B cell (primary cell): ENCODE measurements around the gene ARRDC1. TPM values are rescaled to one million over a fixed set of nuclear protein-coding genes. Genes with fewer than 3 reads are reported as not detected.

Experiments
- ATAC-seq: fragments of 200-7000 bp; cut with Tn5 transposase; one replicate; pipeline ENCODE4 v1.10.0; 2021; ENCODE audit warnings: low read depth, mild to moderate bottlenecking, moderate number of reproducible peaks, moderate library complexity
- CTCF ChIA-PET: fragments of 350-600 bp; sonication (Branson Sonifier 250); formaldehyde crosslinking; loops from one replicate; lab custom pipeline; 2021; ENCODE audit warnings: antibody characterized with exemption, inconsistent platforms; lab: Charles Lee
- POLR2A ChIA-PET: fragments of 350-600 bp; sonication (Branson Sonifier 250); formaldehyde crosslinking; loops from one replicate; lab custom pipeline; 2021; ENCODE audit warnings: antibody characterized with exemption; lab: Charles Lee
- DNase-seq: peaks from one replicate; pipeline ENCODE4 v3.0.0; 2013
- H2AFZ ChIP-seq: 2 replicates; pipeline ENCODE4 v1.6.1; 2012; ENCODE audit warnings: mild to moderate bottlenecking, low read depth, low read length; ENCODE audit not compliant: insufficient read depth, poor library complexity, severe bottlenecking
- H3K27ac ChIP-seq, 2 donors: 1 replicate in 1 of 2; 2 replicates in 1 of 2; pipeline ENCODE4 v1.5.1; 2012 to 2013; ENCODE audit warnings: low read length in 2 of 2, mild to moderate bottlenecking in 2 of 2, moderate library complexity in 1 of 2
- H3K27me3 ChIP-seq, 4 experiments: fragments of 200-600 bp in 1 of 4; sonication (generic) in 1 of 4; replicated peaks in 1 of 4; 1 replicate in 2 of 4; 2 replicates in 2 of 4; pipeline versions ENCODE4 v1.6.1 to v1.7.0; 2013 to 2016; ENCODE audit warnings: low read length in 3 of 4, mild to moderate bottlenecking in 2 of 4, mixed read lengths in 1 of 4, moderate library complexity in 1 of 4; ENCODE audit not compliant: insufficient read depth in 4 of 4, control insufficient read depth in 3 of 4; ENCODE audit errors: control extremely low read depth in 1 of 4
- H3K36me3 ChIP-seq, 2 experiments: replicated peaks in 1 of 2; 1 replicate in 1 of 2; 2 replicates in 1 of 2; pipeline versions ENCODE4 v1.6.1 to v1.7.1; 2013; ENCODE audit warnings: low read length in 1 of 2; ENCODE audit not compliant: insufficient read depth in 2 of 2, control insufficient read depth in 1 of 2; ENCODE audit errors: control extremely low read depth in 1 of 2, extremely low read depth in 1 of 2
- H3K4me1 ChIP-seq, 2 donors: fragments of 200-600 bp in 1 of 2; sonication (generic) in 1 of 2; 1 replicate in 1 of 2; 2 replicates in 1 of 2; pipeline versions ENCODE4 v1.5.1 to v1.6.1; 2013 to 2017; ENCODE audit warnings: low read length in 2 of 2; ENCODE audit not compliant: control insufficient read depth in 2 of 2, insufficient read depth in 2 of 2
- H3K4me2 ChIP-seq: replicated peaks from 2 replicates; pipeline ENCODE3; 2012; ENCODE audit warnings: mild to moderate bottlenecking, low read depth, low read length; ENCODE audit not compliant: poor library complexity, severe bottlenecking
- H3K4me3 ChIP-seq, 5 experiments: fragments of 200-600 bp in 1 of 5; sonication (generic) in 1 of 5; 1 replicate in 3 of 5; 2 replicates in 2 of 5; pipeline versions ENCODE4 v1.5.1 to v1.7.0; 2011 to 2016; ENCODE audit warnings: low read length in 4 of 5, mild to moderate bottlenecking in 4 of 5, low read depth in 2 of 5, control low read depth in 1 of 5, moderate library complexity in 1 of 5; ENCODE audit not compliant: insufficient read depth in 1 of 5; ENCODE audit errors: control extremely low read depth in 1 of 5, extremely low read depth in 1 of 5
- H3K79me2 ChIP-seq: fragments of 200-600 bp; sonication (generic); one replicate; pipeline ENCODE4 v1.6.0; 2016; ENCODE audit warnings: low read length; ENCODE audit not compliant: control insufficient read depth, insufficient read depth
- H3K9ac ChIP-seq: fragments of 200-600 bp; sonication (generic); 2 replicates; pipeline ENCODE4 v1.6.1; 2017; ENCODE audit warnings: mild to moderate bottlenecking, low read length, moderate library complexity
- H3K9me3 ChIP-seq, 3 donors: one replicate each; pipeline versions ENCODE4 v1.6.1 to v1.7.1; 2013; ENCODE audit warnings: low read length in 2 of 3; ENCODE audit not compliant: control insufficient read depth in 2 of 3, insufficient read depth in 1 of 3; ENCODE audit errors: control extremely low read depth in 1 of 3
- H4K20me1 ChIP-seq: 2 replicates; pipeline ENCODE4 v1.6.0; 2012; ENCODE audit warnings: mild to moderate bottlenecking, low read length; ENCODE audit not compliant: insufficient read depth, control insufficient read depth, poor library complexity, severe bottlenecking
- H3K27ac Mint-ChIP-seq: one replicate; pipeline ENCODE4 v1.8.0; 2021; ENCODE audit warnings: mixed read lengths
- H3K27me3 Mint-ChIP-seq: one replicate; pipeline ENCODE4 v1.8.0; 2021; ENCODE audit warnings: mixed read lengths
- H3K4me1 Mint-ChIP-seq: one replicate; pipeline ENCODE4 v1.8.0; 2021; ENCODE audit warnings: mixed read lengths
- H3K4me3 Mint-ChIP-seq: one replicate; pipeline ENCODE4 v1.8.0; 2021; ENCODE audit warnings: mixed read lengths
- H3K9me3 Mint-ChIP-seq: one replicate; pipeline ENCODE4 v1.8.0; 2022; ENCODE audit warnings: mixed read lengths; ENCODE audit not compliant: insufficient read depth
- EZH2 ChIP-seq: IDR thresholded peaks from 2 replicates; pipeline ENCODE4 v1.6.1; 2012; ENCODE audit warnings: borderline replicate concordance, low read depth, mild to moderate bottlenecking, moderate library complexity, low read length; ENCODE audit not compliant: insufficient read depth, poor library complexity, severe bottlenecking
- WGBS: methylation state at CpG from one replicate; pipeline ENCODE4 v1.1.5; 2013; ENCODE audit warnings: missing lambda C conversion rate; ENCODE audit not compliant: insufficient coverage; 5-methylcytosine and 5-hydroxymethylcytosine counted together
- intact Hi-C: fragments of 100-400 bp; cut with micrococcal nuclease; formaldehyde crosslinking; loops from one replicate; pipeline ENCODE4 v1.10.0; 2022
- polyA plus RNA-seq: library from polyadenylated mRNA; depleted of rRNA; stranded (reverse); fragments of >200 nt; gene quantifications from 2 replicates; pipeline ENCODE4 v1.2.3, GENCODE V29; 2012
- total RNA-seq, 2 donors: library from RNA; stranded (reverse); fragments of 120-200 nt in 1 of 2; gene quantifications; 1 replicate in 1 of 2; 2 replicates in 1 of 2; pipeline versions ENCODE4 v1.2.3 to v1.2.4, GENCODE V29; 2013 to 2022
- TF ChIP-seq, protein P1 (sequence below): fragments of 200-600 bp; IDR thresholded peaks from one replicate; pipeline ENCODE4 v1.8.0; 2022; ENCODE audit warnings: antibody characterized with exemption, mild to moderate bottlenecking

Gene ARRDC1
- total and polyA plus RNA-seq, 2 donors (not counting 1 experiment from before 2014, with no cell fraction given) = 89.2 to 227 TPM

DNA sequence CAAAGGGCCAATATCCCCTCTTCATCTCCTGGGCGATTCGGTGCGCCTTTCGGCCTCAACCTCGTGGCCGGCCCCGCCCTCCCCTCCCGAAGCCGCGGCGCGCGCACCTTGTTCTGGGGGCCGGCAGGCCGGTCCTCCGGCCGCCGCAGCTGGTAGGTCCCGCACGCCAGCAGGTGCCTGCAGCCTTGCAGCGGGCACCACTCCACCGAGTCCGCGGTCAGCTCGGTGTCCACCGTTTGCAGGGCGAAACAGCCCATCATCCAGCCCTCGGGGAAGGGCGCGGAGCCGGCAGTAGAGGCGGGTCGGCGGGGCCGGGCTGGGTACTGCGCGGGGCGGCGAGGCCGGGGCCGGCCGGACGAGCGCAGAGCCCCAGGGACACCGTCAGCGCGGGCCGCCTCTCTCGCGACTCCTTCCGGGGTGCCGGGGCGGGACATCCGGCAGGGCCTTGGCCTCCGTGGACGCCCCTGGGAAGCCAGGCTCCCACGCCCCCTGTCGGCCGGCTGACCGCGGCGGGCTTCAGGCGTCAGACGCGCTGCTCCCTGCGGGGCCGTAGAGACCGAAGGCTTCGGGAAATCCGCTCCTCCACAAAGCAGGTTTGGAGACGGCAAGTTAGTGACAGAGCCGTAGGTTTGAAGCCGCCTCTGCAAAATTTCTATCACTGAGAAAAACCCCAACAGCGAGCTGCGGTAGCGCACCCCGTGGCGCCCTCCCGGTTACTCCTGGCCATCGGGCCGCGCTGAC is 26.8 kb upstream of the ARRDC1 start, which contains the start of gene DPH7:
TSS of gene DPH7 (minus strand) at position 408 of the 741 bp plus-strand sequence. CDS start at position 260, 148 bp downstream.
- Mint-ChIP-seq H3K27ac (peak within 1 kb of the TSS; percentile 26), H3K4me1 (peaks cover 26% of the 10 kb centered on the region), H3K4me3 (peak within 1 kb of the TSS; percentile 80), H3K27me3 (no peaks in the 10 kb centered on the region), H3K9me3 (no peaks in the 10 kb centered on the region)
- 6% methylated on average over 82 of the region's 82 CpGs for WGBS
- H3K79me2 ChIP-seq = peaks cover 41% of the 10 kb centered on the region
- peaks cover 33% of the 10 kb centered on the region for H4K20me1 ChIP-seq
- ATAC-seq (peak; percentile 97), DNase-seq (peak; percentile 92)
- H3K27me3 ChIP-seq = no peaks in the 10 kb centered on the region
- no peaks in the 10 kb centered on the region for H3K9me3 ChIP-seq
- peaks cover 18 to 30% of the 10 kb centered on the region in 2 donors for H3K4me1 ChIP-seq
- H2AFZ ChIP-seq = peak within 1 kb of the TSS; percentile 82
- peak within 1 kb of the TSS; percentile 97 for H3K4me2 ChIP-seq
- peak within 1 kb of the TSS in 1 of 2 donors; percentile 78 for H3K27ac ChIP-seq
- peak within 1 kb of the TSS; percentile 94 for H3K9ac ChIP-seq
- TF ChIP-seq EZH2 = no peak
- TF ChIP-seq, protein P1, sequence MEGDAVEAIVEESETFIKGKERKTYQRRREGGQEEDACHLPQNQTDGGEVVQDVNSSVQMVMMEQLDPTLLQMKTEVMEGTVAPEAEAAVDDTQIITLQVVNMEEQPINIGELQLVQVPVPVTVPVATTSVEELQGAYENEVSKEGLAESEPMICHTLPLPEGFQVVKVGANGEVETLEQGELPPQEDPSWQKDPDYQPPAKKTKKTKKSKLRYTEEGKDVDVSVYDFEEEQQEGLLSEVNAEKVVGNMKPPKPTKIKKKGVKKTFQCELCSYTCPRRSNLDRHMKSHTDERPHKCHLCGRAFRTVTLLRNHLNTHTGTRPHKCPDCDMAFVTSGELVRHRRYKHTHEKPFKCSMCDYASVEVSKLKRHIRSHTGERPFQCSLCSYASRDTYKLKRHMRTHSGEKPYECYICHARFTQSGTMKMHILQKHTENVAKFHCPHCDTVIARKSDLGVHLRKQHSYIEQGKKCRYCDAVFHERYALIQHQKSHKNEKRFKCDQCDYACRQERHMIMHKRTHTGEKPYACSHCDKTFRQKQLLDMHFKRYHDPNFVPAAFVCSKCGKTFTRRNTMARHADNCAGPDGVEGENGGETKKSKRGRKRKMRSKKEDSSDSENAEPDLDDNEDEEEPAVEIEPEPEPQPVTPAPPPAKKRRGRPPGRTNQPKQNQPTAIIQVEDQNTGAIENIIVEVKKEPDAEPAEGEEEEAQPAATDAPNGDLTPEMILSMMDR = peak; percentile 94
- ChIA-PET CTCF (interaction anchor here (0.7 to 3.1 kb wide), 11 partner anchors 10 to 544 kb away, joined by 3 to 13 read pairs (median 3); partner anchors contain the start of gene EHMT1), POLR2A (interaction anchor here (0.6 to 1.1 kb wide), 4 partner anchors 12 to 137 kb away, joined by 3 to 7 read pairs (median 4); partner anchors contain the start of genes ARRDC1 and ZMYND19)
- H3K4me3 ChIP-seq = peak within 1 kb of the TSS in 4 of 5 experiments; percentile 63 to 92 (median 90)
- intact Hi-C loops = loop anchor here (1.0 kb wide), 4 partner anchors 12 to 40 kb away; partner anchors contain the start of genes ARRDC1, MRPL41 and ZMYND19
- peaks cover 3 to 30% of the 10 kb centered on the region in 2 experiments for H3K36me3 ChIP-seq
